HL-60 (cell line): ENCODE measurements around the gene MFAP2.

Source experiments
- DNase-seq, 2 experiments: peaks; one replicate each; pipeline ENCODE4 v3.0.0-alpha.2; 2010 to 2020; ENCODE audit warnings: low read depth in 1 of 2, low spot score in 1 of 2
- H3K27ac ChIP-seq: fragments of 250-450 bp; sonication (Bioruptor Pico); replicated peaks from 2 replicates; pipeline ENCODE4 v1.5.1; 2020; ENCODE audit warnings: mild to moderate bottlenecking, moderate library complexity
- H3K27me3 ChIP-seq: fragments of 250-450 bp; sonication (Bioruptor Pico); 2 replicates; pipeline ENCODE4 v1.5.1; 2021; ENCODE audit warnings: mild to moderate bottlenecking, moderate library complexity; ENCODE audit not compliant: insufficient read depth, poor library complexity, severe bottlenecking
- H3K4me3 ChIP-seq: replicated peaks from 2 replicates; pipeline ENCODE4 v1.5.1; 2011; ENCODE audit warnings: mild to moderate bottlenecking, control low read depth, low read length; ENCODE audit not compliant: insufficient read depth
- GABPA ChIP-seq: IDR thresholded peaks from 2 replicates; pipeline ENCODE4 v1.6.1; 2012; ENCODE audit warnings: low read depth
- POLR2AphosphoS5 ChIP-seq: IDR thresholded peaks from 2 replicates; pipeline ENCODE4 v1.6.1; 2012; ENCODE audit warnings: low read depth
- SPI1 ChIP-seq: IDR thresholded peaks from 2 replicates; pipeline ENCODE4 v1.6.1; 2012; ENCODE audit warnings: low read depth, mild to moderate bottlenecking, borderline replicate concordance
- TF ChIP-seq, protein P1 (sequence below): IDR thresholded peaks from one replicate; pipeline ENCODE4 v1.5.1; 2011; ENCODE audit warnings: low read length, control low read depth, inconsistent platforms; ENCODE audit not compliant: insufficient read depth
- TF ChIP-seq, protein P2 (sequence below): IDR thresholded peaks from 2 replicates; pipeline ENCODE4 v1.6.1; 2012; ENCODE audit warnings: low read depth; ENCODE audit not compliant: insufficient replicate concordance

Gene MFAP2

DNA sequence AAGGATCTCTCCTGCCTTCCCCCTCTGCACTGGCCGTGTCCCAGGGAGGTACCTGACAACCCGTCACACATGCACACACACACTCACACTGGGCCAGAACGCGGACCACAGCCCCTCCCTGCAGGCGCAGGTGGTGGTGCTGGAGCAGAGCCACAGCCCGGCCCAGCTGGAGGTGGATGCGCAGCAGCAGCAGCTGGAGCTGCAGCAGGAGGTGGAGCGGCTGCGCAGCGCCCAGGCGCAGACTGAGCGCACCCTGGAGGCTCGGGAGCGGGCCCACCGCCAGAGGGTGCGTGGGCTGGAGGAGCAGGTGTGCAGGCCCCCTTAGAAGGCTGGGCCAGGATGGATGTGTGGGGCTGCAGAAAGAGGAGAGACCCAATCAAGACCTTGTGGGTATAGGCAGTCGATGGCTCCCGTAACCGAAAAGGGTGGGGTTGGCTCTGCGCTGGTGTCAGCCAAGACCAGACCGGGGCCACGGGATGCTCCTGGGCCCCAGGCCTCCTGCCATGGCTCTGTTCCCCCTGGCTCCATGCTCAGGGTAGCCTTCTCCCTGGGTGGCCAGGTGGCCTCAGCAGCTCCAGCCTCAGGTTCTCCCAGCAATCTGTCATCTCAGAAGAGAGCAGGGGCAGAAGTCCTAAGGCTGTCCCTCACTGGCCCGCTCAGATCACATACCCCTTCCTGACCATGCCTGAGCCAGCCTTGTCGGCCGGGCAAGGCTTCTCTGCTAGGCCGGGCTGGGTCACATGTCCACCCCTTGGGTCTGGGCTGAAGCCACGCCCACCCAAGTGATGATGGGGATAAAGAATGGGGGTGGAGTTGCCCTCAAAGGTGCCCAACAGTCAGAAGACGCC, 8.9 kb downstream of the MFAP2 start:
- DNase-seq = no peak
- H3K4me3 ChIP-seq = no peak overlapping the region
- TF ChIP-seq SPI1 (no peak), GABPA (no peak), POLR2AphosphoS5 (no peak)
- TF ChIP-seq, protein P1, sequence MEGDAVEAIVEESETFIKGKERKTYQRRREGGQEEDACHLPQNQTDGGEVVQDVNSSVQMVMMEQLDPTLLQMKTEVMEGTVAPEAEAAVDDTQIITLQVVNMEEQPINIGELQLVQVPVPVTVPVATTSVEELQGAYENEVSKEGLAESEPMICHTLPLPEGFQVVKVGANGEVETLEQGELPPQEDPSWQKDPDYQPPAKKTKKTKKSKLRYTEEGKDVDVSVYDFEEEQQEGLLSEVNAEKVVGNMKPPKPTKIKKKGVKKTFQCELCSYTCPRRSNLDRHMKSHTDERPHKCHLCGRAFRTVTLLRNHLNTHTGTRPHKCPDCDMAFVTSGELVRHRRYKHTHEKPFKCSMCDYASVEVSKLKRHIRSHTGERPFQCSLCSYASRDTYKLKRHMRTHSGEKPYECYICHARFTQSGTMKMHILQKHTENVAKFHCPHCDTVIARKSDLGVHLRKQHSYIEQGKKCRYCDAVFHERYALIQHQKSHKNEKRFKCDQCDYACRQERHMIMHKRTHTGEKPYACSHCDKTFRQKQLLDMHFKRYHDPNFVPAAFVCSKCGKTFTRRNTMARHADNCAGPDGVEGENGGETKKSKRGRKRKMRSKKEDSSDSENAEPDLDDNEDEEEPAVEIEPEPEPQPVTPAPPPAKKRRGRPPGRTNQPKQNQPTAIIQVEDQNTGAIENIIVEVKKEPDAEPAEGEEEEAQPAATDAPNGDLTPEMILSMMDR = no peak
- TF ChIP-seq, protein P2, sequence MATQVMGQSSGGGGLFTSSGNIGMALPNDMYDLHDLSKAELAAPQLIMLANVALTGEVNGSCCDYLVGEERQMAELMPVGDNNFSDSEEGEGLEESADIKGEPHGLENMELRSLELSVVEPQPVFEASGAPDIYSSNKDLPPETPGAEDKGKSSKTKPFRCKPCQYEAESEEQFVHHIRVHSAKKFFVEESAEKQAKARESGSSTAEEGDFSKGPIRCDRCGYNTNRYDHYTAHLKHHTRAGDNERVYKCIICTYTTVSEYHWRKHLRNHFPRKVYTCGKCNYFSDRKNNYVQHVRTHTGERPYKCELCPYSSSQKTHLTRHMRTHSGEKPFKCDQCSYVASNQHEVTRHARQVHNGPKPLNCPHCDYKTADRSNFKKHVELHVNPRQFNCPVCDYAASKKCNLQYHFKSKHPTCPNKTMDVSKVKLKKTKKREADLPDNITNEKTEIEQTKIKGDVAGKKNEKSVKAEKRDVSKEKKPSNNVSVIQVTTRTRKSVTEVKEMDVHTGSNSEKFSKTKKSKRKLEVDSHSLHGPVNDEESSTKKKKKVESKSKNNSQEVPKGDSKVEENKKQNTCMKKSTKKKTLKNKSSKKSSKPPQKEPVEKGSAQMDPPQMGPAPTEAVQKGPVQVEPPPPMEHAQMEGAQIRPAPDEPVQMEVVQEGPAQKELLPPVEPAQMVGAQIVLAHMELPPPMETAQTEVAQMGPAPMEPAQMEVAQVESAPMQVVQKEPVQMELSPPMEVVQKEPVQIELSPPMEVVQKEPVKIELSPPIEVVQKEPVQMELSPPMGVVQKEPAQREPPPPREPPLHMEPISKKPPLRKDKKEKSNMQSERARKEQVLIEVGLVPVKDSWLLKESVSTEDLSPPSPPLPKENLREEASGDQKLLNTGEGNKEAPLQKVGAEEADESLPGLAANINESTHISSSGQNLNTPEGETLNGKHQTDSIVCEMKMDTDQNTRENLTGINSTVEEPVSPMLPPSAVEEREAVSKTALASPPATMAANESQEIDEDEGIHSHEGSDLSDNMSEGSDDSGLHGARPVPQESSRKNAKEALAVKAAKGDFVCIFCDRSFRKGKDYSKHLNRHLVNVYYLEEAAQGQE = no peak
- no peak overlapping the region for H3K27ac ChIP-seq
- H3K27me3 ChIP-seq = no peaks in the 10 kb centered on the region

DNA sequence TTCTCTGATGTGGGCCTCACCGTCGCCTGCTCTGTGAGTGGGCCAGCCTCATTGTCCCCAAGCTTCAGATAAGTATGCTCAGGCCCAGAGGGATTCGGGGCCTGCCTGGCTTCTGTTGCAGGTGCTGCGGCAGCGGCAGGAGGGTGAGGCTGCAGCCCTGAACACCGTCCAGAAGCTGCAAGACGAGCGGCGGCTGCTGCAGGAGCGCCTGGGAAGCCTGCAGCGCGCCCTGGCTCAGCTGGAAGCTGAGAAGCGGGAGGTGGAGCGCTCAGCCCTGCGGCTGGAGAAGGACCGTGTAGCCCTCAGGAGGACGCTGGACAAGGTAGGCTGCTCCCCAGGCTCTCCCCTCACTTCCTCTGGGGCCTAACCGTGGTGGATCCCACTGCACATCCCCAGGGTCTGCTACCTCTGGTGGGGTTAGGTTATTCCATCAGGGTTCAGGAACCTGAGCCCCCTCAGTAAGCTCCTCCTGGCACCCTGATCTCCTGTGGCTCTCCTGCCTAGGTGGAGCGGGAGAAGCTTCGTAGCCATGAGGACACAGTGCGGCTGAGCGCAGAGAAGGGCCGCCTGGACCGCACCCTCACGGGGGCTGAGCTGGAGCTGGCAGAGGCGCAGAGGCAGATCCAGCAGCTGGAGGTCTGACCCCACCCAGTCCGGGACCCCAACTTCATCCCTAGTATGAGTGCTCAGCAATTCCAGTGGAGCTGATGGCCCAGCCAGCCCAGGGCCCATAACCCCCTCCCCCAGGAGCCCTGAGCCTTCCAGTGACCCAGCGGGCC, 10.1 kb downstream of the MFAP2 start:
- Histone ChIP-seq H3K4me3 (no peak overlapping the region), H3K27ac (no peak overlapping the region), H3K27me3 (no peaks in the 10 kb centered on the region)
- TF ChIP-seq GABPA (no peak), SPI1 (no peak), POLR2AphosphoS5 (no peak)
- TF ChIP-seq, protein P2 = no peak
- TF ChIP-seq, protein P1 = no peak
- DNase-seq = no peak

DNA sequence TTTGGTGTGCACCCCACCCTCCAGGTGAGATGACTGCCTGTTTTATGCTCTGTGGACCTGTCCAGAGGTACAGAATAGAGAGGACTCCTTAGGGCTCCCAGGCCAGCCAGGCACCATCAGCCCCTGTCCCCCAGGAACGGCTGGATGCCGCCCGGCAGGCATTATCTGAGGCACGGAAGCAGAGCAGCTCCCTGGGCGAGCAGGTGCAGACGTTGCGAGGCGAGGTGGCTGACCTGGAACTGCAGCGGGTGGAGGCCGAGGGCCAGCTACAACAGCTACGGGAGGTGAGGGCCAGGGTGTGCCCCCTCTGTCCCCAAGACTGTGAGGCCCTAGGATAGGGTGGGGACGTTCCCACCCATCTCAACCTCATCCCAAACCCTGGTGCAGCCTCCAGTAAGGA, 10.8 kb downstream of the MFAP2 start:
- H3K27ac ChIP-seq = no peak overlapping the region
- H3K27me3 ChIP-seq = no peaks in the 10 kb centered on the region
- H3K4me3 ChIP-seq = no peak overlapping the region
- DNase-seq = no peak
- no peak for TF ChIP-seq POLR2AphosphoS5

DNA sequence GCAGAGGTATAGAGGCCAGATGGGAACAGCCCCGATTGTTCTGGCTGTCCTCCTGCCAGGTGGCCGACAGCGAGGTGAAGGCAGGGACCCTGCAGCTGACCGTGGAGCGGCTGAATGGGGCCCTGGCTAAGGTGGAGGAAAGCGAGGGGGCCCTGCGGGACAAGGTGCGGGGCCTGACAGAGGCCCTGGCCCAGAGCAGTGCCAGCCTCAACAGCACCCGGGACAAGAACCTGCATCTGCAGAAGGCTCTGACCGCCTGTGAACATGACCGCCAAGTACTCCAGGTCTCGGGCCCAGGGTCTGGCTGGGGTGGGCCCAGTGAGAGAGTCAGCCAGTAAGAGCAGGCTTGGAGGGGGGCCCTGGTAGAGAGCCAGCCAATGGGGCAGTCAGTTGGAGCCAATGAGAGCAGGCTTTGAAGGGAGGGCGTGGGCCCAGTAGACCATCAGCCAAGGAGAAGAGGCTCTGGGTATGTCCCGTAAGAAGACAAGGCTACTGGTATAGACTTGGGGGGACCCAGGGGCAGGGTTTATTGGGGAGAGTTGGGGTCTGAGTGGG, 11.3 kb downstream of the MFAP2 start:
- H3K4me3 ChIP-seq = no peak overlapping the region
- TF ChIP-seq SPI1 (no peak), GABPA (no peak), POLR2AphosphoS5 (no peak)
- TF ChIP-seq, protein P1 = no peak
- TF ChIP-seq, protein P2 = no peak
- H3K27me3 ChIP-seq = no peaks in the 10 kb centered on the region
- no peak overlapping the region for H3K27ac ChIP-seq
- DNase-seq = no peak
